Osteocyte (in vitro differentiated cells): ENCODE measurements around the gene GNB5. TPM values are rescaled to one million over a fixed set of nuclear protein-coding genes. Genes with fewer than 3 reads are reported as not detected.
A peak's percentile ranks its signal among the peaks of the same experiment; 100 is the strongest.

ENCODE experiments used
- DNase-seq: peaks from one replicate; pipeline ENCODE4 v3.0.0; 2021; ENCODE audit warnings: mixed read lengths; ENCODE audit not compliant: unreplicated experiment; ENCODE audit errors: extremely low spot score
- H3K27ac Mint-ChIP-seq: one replicate; pipeline ENCODE4 v1.8.0; 2021; ENCODE audit warnings: mild to moderate bottlenecking, mixed read lengths; ENCODE audit not compliant: unreplicated experiment
- H3K27me3 Mint-ChIP-seq: one replicate; pipeline ENCODE4 v1.8.0; 2021; ENCODE audit warnings: mixed read lengths; ENCODE audit not compliant: unreplicated experiment
- H3K36me3 Mint-ChIP-seq: one replicate; pipeline ENCODE4 v1.8.0; 2021; ENCODE audit warnings: mixed read lengths; ENCODE audit not compliant: unreplicated experiment
- H3K4me1 Mint-ChIP-seq: one replicate; pipeline ENCODE4 v1.8.0; 2021; ENCODE audit warnings: mixed read lengths; ENCODE audit not compliant: unreplicated experiment
- H3K4me3 Mint-ChIP-seq: one replicate; pipeline ENCODE4 v1.8.0; 2021; ENCODE audit warnings: mild to moderate bottlenecking, moderate library complexity, mixed read lengths; ENCODE audit not compliant: unreplicated experiment
- H3K9me3 Mint-ChIP-seq: one replicate; pipeline ENCODE4 v1.8.0; 2021; ENCODE audit warnings: mixed read lengths; ENCODE audit not compliant: unreplicated experiment
- total RNA-seq: library from RNA; stranded (reverse); gene quantifications from 2 replicates; pipeline ENCODE4 v1.2.1, GENCODE V29; 2021
- TF ChIP-seq, protein P1 (sequence below): fragments of 200-600 bp; sonication (generic); IDR thresholded peaks from 2 replicates; pipeline ENCODE4 v1.5.0; 2021; ENCODE audit warnings: antibody characterized with exemption, mild to moderate bottlenecking, moderate library complexity

The GNB5 gene
- total RNA-seq, 1 donor from 2014 or later = 34.0 TPM

GRCh38 chr15:52114261-52115055, 76.7 kb downstream of the GNB5 start:
- no peak overlapping the region for H3K4me3 Mint-ChIP-seq
- H3K36me3 Mint-ChIP-seq = no peaks in the 10 kb centered on the region
- peaks cover 7% of the 10 kb centered on the region for H3K27me3 Mint-ChIP-seq
- H3K9me3 Mint-ChIP-seq = no peaks in the 10 kb centered on the region
- TF ChIP-seq, protein P1, sequence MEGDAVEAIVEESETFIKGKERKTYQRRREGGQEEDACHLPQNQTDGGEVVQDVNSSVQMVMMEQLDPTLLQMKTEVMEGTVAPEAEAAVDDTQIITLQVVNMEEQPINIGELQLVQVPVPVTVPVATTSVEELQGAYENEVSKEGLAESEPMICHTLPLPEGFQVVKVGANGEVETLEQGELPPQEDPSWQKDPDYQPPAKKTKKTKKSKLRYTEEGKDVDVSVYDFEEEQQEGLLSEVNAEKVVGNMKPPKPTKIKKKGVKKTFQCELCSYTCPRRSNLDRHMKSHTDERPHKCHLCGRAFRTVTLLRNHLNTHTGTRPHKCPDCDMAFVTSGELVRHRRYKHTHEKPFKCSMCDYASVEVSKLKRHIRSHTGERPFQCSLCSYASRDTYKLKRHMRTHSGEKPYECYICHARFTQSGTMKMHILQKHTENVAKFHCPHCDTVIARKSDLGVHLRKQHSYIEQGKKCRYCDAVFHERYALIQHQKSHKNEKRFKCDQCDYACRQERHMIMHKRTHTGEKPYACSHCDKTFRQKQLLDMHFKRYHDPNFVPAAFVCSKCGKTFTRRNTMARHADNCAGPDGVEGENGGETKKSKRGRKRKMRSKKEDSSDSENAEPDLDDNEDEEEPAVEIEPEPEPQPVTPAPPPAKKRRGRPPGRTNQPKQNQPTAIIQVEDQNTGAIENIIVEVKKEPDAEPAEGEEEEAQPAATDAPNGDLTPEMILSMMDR = no peak
- H3K4me1 Mint-ChIP-seq = peaks cover 16% of the 10 kb centered on the region
- peak; percentile 25 for DNase-seq
- no peak overlapping the region for H3K27ac Mint-ChIP-seq

GRCh38 chr15:52113708-52114107, 77.5 kb downstream of the GNB5 start:
- Mint-ChIP-seq H3K9me3 (no peaks in the 10 kb centered on the region), H3K36me3 (no peaks in the 10 kb centered on the region), H3K27ac (no peak overlapping the region), H3K4me3 (no peak overlapping the region), H3K27me3 (peaks cover 10% of the 10 kb centered on the region), H3K4me1 (peaks cover 16% of the 10 kb centered on the region)
- DNase-seq = peak; percentile 4
- TF ChIP-seq, protein P1 = no peak

- peak; percentile 25 for DNase-seq
- Mint-ChIP-seq H3K36me3 (no peaks in the 10 kb centered on the region), H3K27ac (no peak overlapping the region), H3K4me1 (peaks cover 16% of the 10 kb centered on the region), H3K9me3 (no peaks in the 10 kb centered on the region), H3K27me3 (peaks cover 11% of the 10 kb centered on the region), H3K4me3 (no peak overlapping the region)
- TF ChIP-seq, protein P1 = no peak
Measured at GRCh38 chr15:52113235-52113634, 78.0 kb downstream of the GNB5 start.

GRCh38 chr15:52112203-52112750, 78.9 kb downstream of the GNB5 start:
- Mint-ChIP-seq H3K27ac (no peak overlapping the region), H3K4me1 (peaks cover 13% of the 10 kb centered on the region), H3K9me3 (no peaks in the 10 kb centered on the region), H3K4me3 (no peak overlapping the region), H3K27me3 (peaks cover 11% of the 10 kb centered on the region), H3K36me3 (no peaks in the 10 kb centered on the region)
- TF ChIP-seq, protein P1 = no peak
- DNase-seq = peak; percentile 84

- DNase-seq = peak; percentile 80
- Mint-ChIP-seq H3K4me1 (peaks cover 10% of the 10 kb centered on the region), H3K36me3 (no peaks in the 10 kb centered on the region), H3K9me3 (no peaks in the 10 kb centered on the region), H3K27ac (no peak overlapping the region), H3K27me3 (peaks cover 11% of the 10 kb centered on the region), H3K4me3 (no peak overlapping the region)
- TF ChIP-seq, protein P1 = no peak
Measured at GRCh38 chr15:52111517-52112202, 79.5 kb downstream of the GNB5 start.
